Duodenal mucosa (tissue), 2 donors: Measurements from ENCODE around the gene TAF8.

Source experiments
- H3K27ac ChIP-seq: one replicate; pipeline ENCODE4 v1.7.0; 2013; ENCODE audit warnings: low read depth, low read length
- H3K27me3 ChIP-seq, 2 donors: one replicate each; pipeline ENCODE4 v1.7.0; 2013; ENCODE audit warnings: low read length in 2 of 2, control low read depth in 1 of 2; ENCODE audit not compliant: insufficient read depth in 2 of 2, control insufficient read depth in 1 of 2
- H3K36me3 ChIP-seq, 2 donors: one replicate each; pipeline ENCODE4 v1.7.0; 2013; ENCODE audit warnings: low read length in 2 of 2, control low read depth in 1 of 2; ENCODE audit not compliant: insufficient read depth in 2 of 2, control insufficient read depth in 1 of 2
- H3K4me1 ChIP-seq, 2 donors: one replicate each; pipeline ENCODE4 v1.7.0; 2013; ENCODE audit warnings: low read length in 2 of 2, control low read depth in 1 of 2; ENCODE audit not compliant: insufficient read depth in 2 of 2, control insufficient read depth in 1 of 2
- H3K4me3 ChIP-seq, 2 donors: one replicate each; pipeline ENCODE4 v1.7.0; 2013; ENCODE audit warnings: low read length in 2 of 2, low read depth in 1 of 2
- H3K9ac ChIP-seq, 2 donors: one replicate each; pipeline ENCODE4 v1.7.0; 2013; ENCODE audit warnings: low read length in 2 of 2, low read depth in 1 of 2
- H3K9me3 ChIP-seq, 2 donors: one replicate each; pipeline ENCODE4 v1.7.0; 2013; ENCODE audit warnings: low read length in 2 of 2, control low read depth in 1 of 2; ENCODE audit not compliant: control insufficient read depth in 1 of 2

TAF8 gene

GRCh38 chr6:42099340-42100028 is 49.2 kb downstream of the TAF8 start:
- H3K4me3 ChIP-seq, result peak overlapping the region in 1 of 2 donors; percentile 10
- H3K27ac ChIP-seq, result peak overlapping the region; percentile 79
- peaks cover 53 to 60% of the 10 kb centered on the region in 2 donors for H3K4me1 ChIP-seq
- peaks cover 0 to 4% of the 10 kb centered on the region in 2 donors for H3K36me3 ChIP-seq
- no peaks in the 10 kb centered on the region for H3K27me3 ChIP-seq
- no peaks in the 10 kb centered on the region for H3K9me3 ChIP-seq
- H3K9ac ChIP-seq, result peak overlapping the region; percentile 28 to 60

- Histone ChIP-seq H3K9ac (peak overlapping the region; percentile 28 to 60), H3K9me3 (no peaks in the 10 kb centered on the region)
These were observed 49.9 kb downstream of the TAF8 start for GRCh38 chr6:42100029-42100901.

GRCh38 chr6:42101186-42101657 is 50.9 kb downstream of the TAF8 start:
- no peak overlapping the region for H3K27ac ChIP-seq
- H3K36me3 ChIP-seq, result peaks cover 0 to 14% of the 10 kb centered on the region in 2 donors
- H3K9ac ChIP-seq, result no peak overlapping the region
- peaks cover 53 to 60% of the 10 kb centered on the region in 2 donors for H3K4me1 ChIP-seq
- H3K27me3 ChIP-seq, result no peaks in the 10 kb centered on the region
- no peak overlapping the region for H3K4me3 ChIP-seq
- H3K9me3 ChIP-seq, result no peaks in the 10 kb centered on the region

More at GRCh38 chr6:42100029-42100901, 49.9 kb downstream of the TAF8 start:
- H3K4me3 ChIP-seq, result peak overlapping the region in 1 of 2 donors; percentile 10
- no peaks in the 10 kb centered on the region for H3K27me3 ChIP-seq
- H3K27ac ChIP-seq, result peak overlapping the region; percentile 79
- H3K36me3 ChIP-seq, result peaks cover 0 to 4% of the 10 kb centered on the region in 2 donors
- H3K4me1 ChIP-seq, result peaks cover 53 to 60% of the 10 kb centered on the region in 2 donors

GRCh38 chr6:42103216-42103615 is 52.9 kb downstream of the TAF8 start:
- Histone ChIP-seq H3K9ac (peak overlapping the region in 1 of 2 donors; percentile 20), H3K36me3 (peaks cover 6 to 22% of the 10 kb centered on the region in 2 donors), H3K27ac (no peak overlapping the region), H3K9me3 (no peaks in the 10 kb centered on the region), H3K27me3 (no peaks in the 10 kb centered on the region), H3K4me3 (no peak overlapping the region), H3K4me1 (peaks cover 51 to 52% of the 10 kb centered on the region in 2 donors)

GRCh38 chr6:42103753-42104094 is 53.4 kb downstream of the TAF8 start:
- Histone ChIP-seq H3K4me1 (peaks cover 46 to 47% of the 10 kb centered on the region in 2 donors), H3K9me3 (no peaks in the 10 kb centered on the region), H3K4me3 (peak overlapping the region; percentile 43 to 59), H3K36me3 (peaks cover 6 to 27% of the 10 kb centered on the region in 2 donors), H3K9ac (peak overlapping the region; percentile 20 to 32), H3K27me3 (no peaks in the 10 kb centered on the region), H3K27ac (no peak overlapping the region)

- Histone ChIP-seq H3K36me3 (peaks cover 6 to 28% of the 10 kb centered on the region in 2 donors), H3K27me3 (no peaks in the 10 kb centered on the region), H3K27ac (no peak overlapping the region), H3K4me3 (peak overlapping the region; percentile 43 to 59), H3K9ac (peak overlapping the region; percentile 6 to 32), H3K4me1 (peaks cover 41% of the 10 kb centered on the region in 2 donors), H3K9me3 (no peaks in the 10 kb centered on the region)
These were observed 53.9 kb downstream of the TAF8 start for GRCh38 chr6:42104095-42104803.

- peak overlapping the region in 1 of 2 donors; percentile 6 for H3K9ac ChIP-seq
These were observed 54.4 kb downstream of the TAF8 start for GRCh38 chr6:42104804-42105125.

GRCh38 chr6:42105156-42105648 is 54.9 kb downstream of the TAF8 start:
- no peak overlapping the region for H3K4me3 ChIP-seq
- H3K9ac ChIP-seq, result no peak overlapping the region

More at GRCh38 chr6:42104804-42105125, 54.4 kb downstream of the TAF8 start:
- Histone ChIP-seq H3K27me3 (no peaks in the 10 kb centered on the region), H3K4me1 (peaks cover 36% of the 10 kb centered on the region in 2 donors), H3K4me3 (peak overlapping the region; percentile 43 to 59), H3K36me3 (peaks cover 9 to 32% of the 10 kb centered on the region in 2 donors), H3K27ac (no peak overlapping the region), H3K9me3 (no peaks in the 10 kb centered on the region)

GRCh38 chr6:42105709-42106108 is 55.4 kb downstream of the TAF8 start:
- no peak overlapping the region for H3K9ac ChIP-seq
- H3K27ac ChIP-seq, result no peak overlapping the region
- peaks cover 27% of the 10 kb centered on the region in 2 donors for H3K4me1 ChIP-seq
- H3K27me3 ChIP-seq, result no peaks in the 10 kb centered on the region
- H3K9me3 ChIP-seq, result no peaks in the 10 kb centered on the region
- no peak overlapping the region for H3K4me3 ChIP-seq
- H3K36me3 ChIP-seq, result peaks cover 10 to 36% of the 10 kb centered on the region in 2 donors

More at GRCh38 chr6:42105156-42105648, 54.9 kb downstream of the TAF8 start:
- Histone ChIP-seq H3K36me3 (peaks cover 10 to 36% of the 10 kb centered on the region in 2 donors), H3K4me1 (peaks cover 32% of the 10 kb centered on the region in 2 donors), H3K27me3 (no peaks in the 10 kb centered on the region), H3K27ac (no peak overlapping the region), H3K9me3 (no peaks in the 10 kb centered on the region)
